ENCODE data around the gene C3orf70.

C3orf70 gene

GRCh38 chr3:185152410-185153170, at the start of gene C3orf70:
Gene C3orf70 (minus strand): TSS chr3:185153060. CDS start chr3:185152823, 237 bp downstream.
- no peak for DNase-seq

- no peak for DNase-seq
Observed at GRCh38 chr3:185200639-185201038, 47.8 kb upstream of the C3orf70 start.

- DNase-seq = no peak
Observed at GRCh38 chr3:185199671-185200070, 46.8 kb upstream of the C3orf70 start.

- DNase-seq = no peak
Observed at GRCh38 chr3:185199206-185199605, 46.3 kb upstream of the C3orf70 start.

GRCh38 chr3:185197068-185197467, 44.2 kb upstream of the C3orf70 start:
- DNase-seq = no peak

GRCh38 chr3:185195652-185196051, 42.8 kb upstream of the C3orf70 start:
- no peak for DNase-seq

- peak; percentile 11 for DNase-seq
Observed at GRCh38 chr3:185188816-185189215, 36.0 kb upstream of the C3orf70 start.

GRCh38 chr3:185187391-185187790, 34.5 kb upstream of the C3orf70 start:
- no peak for DNase-seq

- no peak for DNase-seq
Observed at GRCh38 chr3:185176750-185177359, 24.0 kb upstream of the C3orf70 start.

- peak; percentile 25 for DNase-seq
Observed at GRCh38 chr3:185175370-185175987, 22.6 kb upstream of the C3orf70 start.

- DNase-seq = no peak
Observed at GRCh38 chr3:185172086-185173049, 19.5 kb upstream of the C3orf70 start.

- DNase-seq = no peak
Observed at GRCh38 chr3:185164428-185165217, 11.8 kb upstream of the C3orf70 start.

- DNase-seq = no peak
Observed at GRCh38 chr3:185162634-185163033, 9.8 kb upstream of the C3orf70 start.

GRCh38 chr3:185161761-185162160, 8.9 kb upstream of the C3orf70 start:
- no peak for DNase-seq

- no peak for DNase-seq
Observed at GRCh38 chr3:185157347-185157746, 4.5 kb upstream of the C3orf70 start.

- DNase-seq = no peak
Observed at GRCh38 chr3:185155678-185156077, 2.8 kb upstream of the C3orf70 start.

GRCh38 chr3:185153861-185154629, 1.2 kb upstream of the C3orf70 start:
- no peak for DNase-seq

- no peak for DNase-seq
Observed at GRCh38 chr3:185153171-185153771, 411 bp upstream of the C3orf70 start.

GRCh38 chr3:185151964-185152409, 873 bp downstream of the C3orf70 start:
- no peak for DNase-seq

- DNase-seq = no peak
Observed at GRCh38 chr3:185151101-185151963, 1.5 kb downstream of the C3orf70 start.

All from SHP77 treated with DMSO at 0.1 percent for 48 hours (cell line).